Measurements from ENCODE around the gene PTPRE. TPM values are rescaled to one million over a fixed set of nuclear protein-coding genes. Genes with fewer than 3 reads are reported as not detected.

PTPRE gene
- total RNA-seq, 2 donors from 2014 or later: 6.5 to 8.9 TPM

DNA sequence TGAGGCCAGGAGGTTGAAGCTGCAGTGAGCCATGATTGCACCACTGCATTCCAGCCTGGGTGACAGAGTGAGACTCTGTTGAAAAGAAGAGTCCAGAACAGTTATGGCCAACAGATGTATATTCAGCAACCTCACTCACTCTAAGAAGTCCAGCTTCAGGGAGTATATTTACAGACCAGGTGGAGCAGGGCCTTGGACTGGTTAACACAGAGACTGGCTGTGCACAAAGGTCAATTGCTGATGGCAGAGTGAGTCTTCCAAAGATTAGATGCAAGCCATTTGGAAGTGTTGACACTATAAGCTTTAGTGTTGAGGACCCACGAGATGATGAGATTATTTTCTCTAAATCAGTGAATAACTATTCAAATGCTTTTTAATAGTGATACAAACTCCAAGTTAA lies 39.1 kb upstream of the PTPRE start:
- Histone ChIP-seq H3K27ac (no peak overlapping the region), H3K4me1 (no peaks in the 10 kb centered on the region), H3K27me3 (no peaks in the 10 kb centered on the region), H3K4me3 (no peak overlapping the region), H3K9me3 (no peaks in the 10 kb centered on the region), H3K36me3 (replicated peaks in 1 of 2; ENCODE audit: insufficient read depth in 1 of 2, low read depth in 2 of 2) (no peaks in the 10 kb centered on the region)
- intact Hi-C loops (cut with DNase I): no loop called here
- DNase-seq (no peak), ATAC-seq (no peak)
- no peak for TF ChIP-seq CTCF (IDR thresholded peaks at IDR 0.05)
- no peak for TF ChIP-seq POLR2A (IDR thresholded peaks at IDR 0.05)
- 34 to 55% methylated on average over 1 of the region's 1 CpG for WGBS, 2 donors

GRCh38 chr10:127869329-127869728 lies 37.6 kb upstream of the PTPRE start:
- H3K4me3 ChIP-seq: no peak overlapping the region
- intact Hi-C loops (cut with DNase I): no loop called here

GRCh38 chr10:127871631-127872010 lies 35.3 kb upstream of the PTPRE start:
- WGBS, 2 donors: 70 to 75% methylated on average over 6 to 7 of the region's 7 CpGs
- TF ChIP-seq CTCF (IDR thresholded peaks at IDR 0.05): no peak
- no peak for TF ChIP-seq POLR2A (IDR thresholded peaks at IDR 0.05)

More at GRCh38 chr10:127869329-127869728, 37.6 kb upstream of the PTPRE start:
- no peaks in the 10 kb centered on the region for H3K4me1 ChIP-seq
- H3K36me3 ChIP-seq (replicated peaks in 1 of 2; ENCODE audit: insufficient read depth in 1 of 2, low read depth in 2 of 2): no peaks in the 10 kb centered on the region
- TF ChIP-seq POLR2A (IDR thresholded peaks at IDR 0.05) (no peak), CTCF (IDR thresholded peaks at IDR 0.05) (no peak)
- ATAC-seq: no peak
- DNase-seq: no peak
- no peaks in the 10 kb centered on the region for H3K9me3 ChIP-seq
- H3K27ac ChIP-seq: no peak overlapping the region
- no peaks in the 10 kb centered on the region for H3K27me3 ChIP-seq

GRCh38 chr10:127872011-127872761 lies 34.7 kb upstream of the PTPRE start:
- no peaks in the 10 kb centered on the region for H3K36me3 ChIP-seq (replicated peaks in 1 of 2; ENCODE audit: insufficient read depth in 1 of 2, low read depth in 2 of 2)
- no peaks in the 10 kb centered on the region for H3K27me3 ChIP-seq
- H3K4me3 ChIP-seq: no peak overlapping the region
- TF ChIP-seq POLR2A (IDR thresholded peaks at IDR 0.05) (no peak), CTCF (IDR thresholded peaks at IDR 0.05) (no peak)
- ATAC-seq: peak; percentile 52
- 69 to 72% methylated on average over 18 to 22 of the region's 23 CpGs for WGBS, 2 donors
- no peaks in the 10 kb centered on the region for H3K4me1 ChIP-seq
- no peaks in the 10 kb centered on the region for H3K9me3 ChIP-seq
- no peak overlapping the region for H3K27ac ChIP-seq
- DNase-seq: peak in 2 of 4 donors; percentile 22 to 47
- intact Hi-C loops (cut with DNase I): no loop called here

More at GRCh38 chr10:127871631-127872010, 35.3 kb upstream of the PTPRE start:
- DNase-seq (no peak), ATAC-seq (no peak)
- intact Hi-C loops (cut with DNase I): no loop called here
- no peak overlapping the region for H3K27ac ChIP-seq
- H3K36me3 ChIP-seq (replicated peaks in 1 of 2; ENCODE audit: insufficient read depth in 1 of 2, low read depth in 2 of 2): no peaks in the 10 kb centered on the region
- no peaks in the 10 kb centered on the region for H3K27me3 ChIP-seq
- no peaks in the 10 kb centered on the region for H3K9me3 ChIP-seq
- no peaks in the 10 kb centered on the region for H3K4me1 ChIP-seq
- no peak overlapping the region for H3K4me3 ChIP-seq

Measured in body of pancreas (tissue), 4 donors.